Activated CD4-positive, alpha-beta T cell treated with anti-CD3 and anti-CD28 coated beads, Interleukin-2, amount 50 U/mL, for 16 hours (primary cell): ENCODE measurements around the gene GDPD4.

Source experiments
- DNase-seq: peaks from one replicate; pipeline ENCODE4 v3.0.0-alpha.2; 2020

The GDPD4 gene

DNA sequence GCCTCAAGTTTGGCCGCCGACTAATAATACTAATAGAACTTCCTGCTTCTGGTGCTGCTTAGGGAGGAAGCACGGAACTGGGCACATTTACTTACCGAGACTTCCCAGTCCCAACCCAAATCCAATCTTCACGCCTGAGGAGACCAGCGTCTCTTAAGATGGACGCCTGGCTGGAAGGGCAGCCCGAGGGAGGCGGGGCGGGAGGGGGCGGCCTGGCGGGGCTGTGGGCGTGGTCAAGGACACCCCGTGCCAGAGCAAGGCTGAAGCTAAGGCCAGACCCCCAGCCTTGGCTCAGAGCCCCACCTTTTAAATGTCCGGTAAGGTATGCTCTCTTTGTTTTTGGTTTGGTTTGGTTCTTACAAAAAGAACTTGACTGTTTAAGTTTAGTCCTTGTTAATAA, at the start of gene GDPD4:
Gene GDPD4 (minus strand): TSS at position 177 of the 400 bp plus-strand sequence. CDS start 16,549 bp downstream, outside the sequence.
- DNase-seq: no peak

- DNase-seq: no peak
These were observed 46.5 kb upstream of the GDPD4 start for GRCh38 chr11:77347948-77348347.

- no peak for DNase-seq
These were observed 45.6 kb upstream of the GDPD4 start for GRCh38 chr11:77346906-77347603.

DNA sequence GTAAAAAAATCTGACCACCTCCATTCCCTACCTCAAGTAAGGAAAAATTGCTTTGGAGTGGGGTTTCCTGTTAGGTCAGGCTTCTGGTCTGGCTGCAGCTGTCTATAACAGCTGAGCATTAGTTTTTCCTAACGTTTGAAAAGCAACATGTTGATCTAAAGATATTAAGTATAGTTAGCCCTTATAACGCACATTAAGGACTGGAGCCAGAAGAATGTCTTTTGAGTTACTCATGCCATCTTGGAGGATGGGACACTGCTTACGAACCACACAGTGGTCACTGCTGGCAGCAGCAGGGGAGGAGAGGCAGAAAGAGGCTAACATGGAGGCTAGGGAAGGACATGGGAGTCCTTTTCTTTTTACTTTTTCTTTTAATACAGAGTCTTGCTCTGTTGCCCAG, 44.1 kb upstream of the GDPD4 start:
- no peak for DNase-seq

- DNase-seq: no peak
These were observed 39.0 kb upstream of the GDPD4 start for GRCh38 chr11:77340501-77340900.

GRCh38 chr11:77332259-77332658, 30.8 kb upstream of the GDPD4 start:
- DNase-seq: no peak

DNA sequence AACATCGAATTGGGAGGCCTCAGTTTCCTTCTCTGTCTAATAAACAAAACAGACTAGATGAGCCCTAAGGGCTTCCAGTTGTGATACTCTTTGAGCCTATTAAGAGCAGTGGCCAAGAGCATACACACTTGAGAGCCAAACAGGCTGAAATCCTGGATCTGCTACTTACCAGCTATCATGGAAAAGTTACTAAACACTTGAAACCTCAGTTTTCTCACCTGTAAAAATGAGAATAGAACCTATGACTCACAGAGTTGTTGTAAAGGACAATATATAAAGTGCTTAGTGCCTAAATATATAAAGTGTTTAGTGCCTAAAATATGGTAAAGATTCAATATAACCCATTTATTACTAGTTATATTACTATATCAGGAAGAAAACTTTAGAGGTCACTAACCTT, 23.7 kb upstream of the GDPD4 start:
- DNase-seq: peak; percentile 28

- DNase-seq: no peak
These were observed 23.0 kb upstream of the GDPD4 start for GRCh38 chr11:77324508-77324907.

GRCh38 chr11:77322926-77323590, 21.6 kb upstream of the GDPD4 start:
- no peak for DNase-seq

- no peak for DNase-seq
These were observed 21.0 kb upstream of the GDPD4 start for GRCh38 chr11:77322506-77322905.

DNA sequence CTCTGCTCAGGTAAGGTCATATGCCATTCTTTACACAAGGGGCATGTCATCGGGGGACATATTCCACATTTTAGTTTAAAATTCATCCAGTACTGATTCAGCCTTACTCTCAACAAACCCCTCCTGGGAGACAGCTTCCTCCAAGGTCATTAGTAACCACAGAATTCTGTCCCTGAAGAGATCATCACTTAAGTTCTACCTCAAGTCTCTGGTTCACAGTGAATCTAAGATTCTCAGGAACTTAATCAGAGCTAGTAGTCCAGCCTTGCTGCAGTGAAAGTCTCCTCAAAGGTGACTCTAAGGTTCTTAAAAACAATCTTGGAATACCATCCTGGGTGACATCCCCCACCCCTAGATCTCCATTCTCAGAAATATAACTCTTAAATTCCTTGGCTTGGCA, 18.9 kb upstream of the GDPD4 start:
- no peak for DNase-seq

- DNase-seq: no peak
These were observed 17.1 kb upstream of the GDPD4 start for GRCh38 chr11:77318600-77318999.

- DNase-seq: no peak
These were observed 15.4 kb upstream of the GDPD4 start for GRCh38 chr11:77316733-77317342.

GRCh38 chr11:77312107-77312506, 10.6 kb upstream of the GDPD4 start:
- no peak for DNase-seq

- no peak for DNase-seq
These were observed 10.2 kb upstream of the GDPD4 start for GRCh38 chr11:77311701-77312100.

GRCh38 chr11:77310721-77311120, 9.2 kb upstream of the GDPD4 start:
- no peak for DNase-seq

GRCh38 chr11:77309401-77310085, 8.1 kb upstream of the GDPD4 start:
- DNase-seq: no peak

DNA sequence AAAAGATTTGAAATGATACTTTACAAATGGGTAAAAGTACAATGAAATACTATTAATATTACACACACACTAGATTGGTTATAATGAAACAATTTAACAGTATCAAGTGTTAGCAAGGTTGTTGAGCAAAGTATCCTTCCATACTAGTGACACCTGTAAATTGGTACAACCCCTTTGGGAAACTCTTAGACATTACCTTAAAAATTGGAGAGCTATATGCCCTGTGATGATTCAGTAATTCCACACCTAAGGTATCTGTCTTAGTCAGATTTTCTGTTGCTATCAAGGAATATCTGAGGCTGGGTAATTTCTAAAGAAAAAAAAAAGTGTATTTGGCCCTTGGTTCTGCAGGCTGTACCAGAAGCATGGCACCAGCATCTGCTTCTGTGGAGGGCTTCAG, 7.4 kb upstream of the GDPD4 start:
- DNase-seq: no peak

DNA sequence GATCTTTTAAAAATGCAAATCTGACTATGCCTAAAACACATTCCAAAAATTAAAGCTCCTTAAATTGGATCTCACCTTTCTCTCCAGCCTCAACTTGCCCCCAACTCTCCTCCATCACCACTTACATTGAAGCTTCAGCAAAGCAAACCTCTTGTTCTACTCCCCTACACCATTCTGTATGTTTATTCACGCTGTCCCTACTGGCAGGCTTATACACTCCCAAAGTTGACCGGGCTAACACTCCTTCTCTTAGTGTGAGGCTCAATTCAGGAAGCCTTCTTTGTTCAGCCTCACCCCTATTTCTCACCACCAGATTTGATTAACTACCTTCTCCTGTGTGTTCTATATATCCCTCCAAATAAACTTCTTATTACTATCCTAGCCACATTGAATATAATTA, 1.8 kb upstream of the GDPD4 start:
- DNase-seq: no peak

GRCh38 chr11:77302752-77303151, 1.3 kb upstream of the GDPD4 start:
- no peak for DNase-seq

GRCh38 chr11:77300695-77301094, 791 bp downstream of the GDPD4 start:
- no peak for DNase-seq

DNA sequence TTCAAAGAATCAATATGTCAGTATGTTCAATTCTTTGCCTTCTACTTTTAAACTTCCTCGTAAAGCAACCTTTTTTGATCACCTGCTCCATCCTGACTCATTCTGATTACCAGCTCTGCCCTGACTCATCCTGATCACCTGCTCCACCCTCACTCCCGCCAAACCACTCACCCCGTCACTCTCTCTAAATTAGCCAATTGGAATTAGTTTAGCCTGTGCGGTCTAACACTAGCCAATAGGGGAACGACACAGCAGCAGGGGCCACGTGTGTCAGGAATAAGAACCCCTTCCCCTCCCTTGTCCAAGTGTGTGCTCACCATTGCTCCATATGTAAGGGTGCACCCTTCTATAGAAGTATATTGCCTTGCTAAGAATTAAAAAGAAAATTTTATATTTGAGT, 1.5 kb downstream of the GDPD4 start:
- peak; percentile 25 for DNase-seq

- DNase-seq: no peak
These were observed 1.9 kb downstream of the GDPD4 start for GRCh38 chr11:77299528-77299993.

GRCh38 chr11:77294040-77294439, 7.4 kb downstream of the GDPD4 start:
- no peak for DNase-seq
